Activated gamma-delta T cell treated with anti-CD3 and anti-CD28 coated beads, Interleukin-2, amount 50 U/mL, for 16 hours (primary cell): ENCODE results near the gene ZNF280A.

Experiments used
- DNase-seq: peaks from one replicate; pipeline ENCODE4 v3.0.0-alpha.2; 2020; ENCODE audit warnings: low read depth

ZNF280A gene, protein sequence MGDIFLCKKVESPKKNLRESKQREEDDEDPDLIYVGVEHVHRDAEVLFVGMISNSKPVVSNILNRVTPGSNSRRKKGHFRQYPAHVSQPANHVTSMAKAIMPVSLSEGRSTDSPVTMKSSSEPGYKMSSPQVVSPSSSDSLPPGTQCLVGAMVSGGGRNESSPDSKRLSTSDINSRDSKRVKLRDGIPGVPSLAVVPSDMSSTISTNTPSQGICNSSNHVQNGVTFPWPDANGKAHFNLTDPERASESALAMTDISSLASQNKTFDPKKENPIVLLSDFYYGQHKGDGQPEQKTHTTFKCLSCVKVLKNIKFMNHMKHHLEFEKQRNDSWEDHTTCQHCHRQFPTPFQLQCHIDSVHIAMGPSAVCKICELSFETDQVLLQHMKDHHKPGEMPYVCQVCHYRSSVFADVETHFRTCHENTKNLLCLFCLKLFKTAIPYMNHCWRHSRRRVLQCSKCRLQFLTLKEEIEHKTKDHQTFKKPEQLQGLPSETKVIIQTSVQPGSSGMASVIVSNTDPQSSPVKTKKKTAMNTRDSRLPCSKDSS

DNA sequence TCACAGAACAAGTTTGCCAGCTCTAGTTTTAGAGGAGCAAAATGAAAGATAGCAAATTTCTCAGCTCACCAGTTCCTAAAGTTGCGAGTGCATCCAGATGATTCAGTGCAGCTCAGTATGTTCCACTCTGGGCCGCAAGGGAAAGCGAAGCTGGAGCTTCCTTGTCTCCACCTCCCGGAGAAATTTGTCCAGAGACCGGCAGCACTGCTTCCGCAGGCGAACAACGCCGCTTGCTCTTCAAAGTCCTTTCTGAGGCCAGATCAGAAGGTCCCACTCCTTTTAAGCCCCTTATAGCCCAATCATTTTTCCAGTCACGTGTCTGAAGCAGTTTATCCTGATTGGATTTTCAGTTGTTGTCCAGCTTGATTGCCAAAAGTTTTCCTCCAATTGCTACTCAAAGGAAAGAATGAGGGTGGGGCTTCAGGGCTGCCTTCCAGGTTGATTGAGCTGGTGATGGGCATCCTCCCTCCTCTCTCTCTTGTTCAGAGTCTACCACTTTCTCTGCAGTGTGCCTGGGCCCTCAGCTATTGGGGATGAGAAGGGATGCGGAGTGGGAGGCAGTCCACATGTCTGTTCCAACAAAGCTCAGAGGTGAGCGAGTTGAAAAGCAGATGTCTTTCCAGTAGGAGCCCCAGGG is at the start of gene ZNF280A:
Gene ZNF280A, minus strand, starts transcription at position 251 of the 637 bp plus-strand sequence. CDS start 4,640 bp downstream, outside the sequence.
- DNase-seq, result no peak

DNA sequence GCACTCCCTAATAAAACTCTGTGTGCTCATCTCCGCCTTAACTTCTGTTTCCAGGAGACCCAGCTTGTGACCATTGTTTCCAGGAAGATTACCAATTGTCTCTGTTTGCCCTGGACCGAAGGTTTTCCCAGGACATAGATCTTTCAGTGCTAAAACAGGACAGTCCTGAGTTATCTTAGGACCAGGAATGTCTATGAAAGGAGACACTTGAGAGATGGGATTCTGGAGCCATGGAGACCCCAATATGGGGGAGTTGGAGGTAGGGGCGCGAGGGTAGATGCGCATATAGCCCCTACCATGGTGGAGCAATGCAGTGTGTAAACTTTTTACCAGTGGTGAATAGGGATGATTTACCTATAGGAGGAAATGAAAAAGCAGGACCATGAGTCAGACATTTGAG is 49.1 kb upstream of the ZNF280A start:
- no peak for DNase-seq

DNA sequence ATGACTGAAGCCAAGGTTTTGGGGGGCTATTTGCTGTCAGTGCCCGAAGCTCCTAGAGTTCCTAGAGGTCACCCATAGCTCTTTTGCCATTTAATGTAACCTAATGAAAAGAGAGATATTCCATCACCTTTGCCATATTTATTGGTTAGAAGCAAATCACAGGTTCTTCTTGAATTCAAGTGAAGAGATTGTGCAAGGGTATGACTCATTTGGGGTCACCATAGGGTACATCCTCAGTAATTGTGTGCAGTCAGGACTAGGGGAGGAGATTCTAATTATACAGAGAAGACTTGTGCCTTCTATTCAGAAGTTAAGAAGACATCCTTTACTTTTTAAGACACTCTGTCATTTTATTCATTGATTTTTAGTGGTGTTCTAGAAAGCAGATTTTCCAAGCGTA is 45.9 kb upstream of the ZNF280A start:
- no peak for DNase-seq

DNA sequence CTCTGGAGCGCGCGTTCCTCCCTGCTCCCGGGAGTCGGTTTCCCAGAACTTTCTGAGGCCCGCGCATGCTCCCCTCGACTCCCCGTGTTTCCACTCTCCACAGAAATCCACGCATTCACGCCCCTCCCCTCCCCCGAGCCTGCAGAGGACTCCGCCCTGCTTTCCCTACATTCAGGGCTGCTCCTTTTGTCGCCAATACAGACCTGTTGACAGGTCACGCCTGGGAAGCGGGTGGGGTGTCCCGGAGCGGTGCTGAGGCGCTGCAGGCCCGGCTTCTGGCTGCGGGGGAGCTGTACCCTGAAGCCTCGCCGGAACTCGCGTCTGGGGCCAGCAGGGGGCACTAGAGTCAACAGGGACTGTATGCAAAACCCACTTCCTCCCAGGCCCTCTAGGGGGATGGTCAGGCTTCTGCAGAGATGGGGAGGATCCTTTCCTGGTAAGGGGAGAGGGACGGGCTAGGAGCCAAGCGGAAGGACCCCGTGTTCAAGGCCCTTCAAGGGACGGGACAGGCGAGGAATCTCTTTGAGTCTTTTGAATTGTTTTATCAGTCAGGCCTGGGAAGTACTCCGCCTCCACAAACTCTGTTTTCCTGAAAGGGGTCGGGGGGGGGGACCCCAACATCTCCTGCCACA is 39.0 kb upstream of the ZNF280A start, which contains the start of gene PRAME:
Gene PRAME, minus strand, starts transcription at position 294 of the 632 bp plus-strand sequence. CDS start 2,433 bp downstream, outside the sequence.
- DNase-seq, result peak; percentile 40

DNA sequence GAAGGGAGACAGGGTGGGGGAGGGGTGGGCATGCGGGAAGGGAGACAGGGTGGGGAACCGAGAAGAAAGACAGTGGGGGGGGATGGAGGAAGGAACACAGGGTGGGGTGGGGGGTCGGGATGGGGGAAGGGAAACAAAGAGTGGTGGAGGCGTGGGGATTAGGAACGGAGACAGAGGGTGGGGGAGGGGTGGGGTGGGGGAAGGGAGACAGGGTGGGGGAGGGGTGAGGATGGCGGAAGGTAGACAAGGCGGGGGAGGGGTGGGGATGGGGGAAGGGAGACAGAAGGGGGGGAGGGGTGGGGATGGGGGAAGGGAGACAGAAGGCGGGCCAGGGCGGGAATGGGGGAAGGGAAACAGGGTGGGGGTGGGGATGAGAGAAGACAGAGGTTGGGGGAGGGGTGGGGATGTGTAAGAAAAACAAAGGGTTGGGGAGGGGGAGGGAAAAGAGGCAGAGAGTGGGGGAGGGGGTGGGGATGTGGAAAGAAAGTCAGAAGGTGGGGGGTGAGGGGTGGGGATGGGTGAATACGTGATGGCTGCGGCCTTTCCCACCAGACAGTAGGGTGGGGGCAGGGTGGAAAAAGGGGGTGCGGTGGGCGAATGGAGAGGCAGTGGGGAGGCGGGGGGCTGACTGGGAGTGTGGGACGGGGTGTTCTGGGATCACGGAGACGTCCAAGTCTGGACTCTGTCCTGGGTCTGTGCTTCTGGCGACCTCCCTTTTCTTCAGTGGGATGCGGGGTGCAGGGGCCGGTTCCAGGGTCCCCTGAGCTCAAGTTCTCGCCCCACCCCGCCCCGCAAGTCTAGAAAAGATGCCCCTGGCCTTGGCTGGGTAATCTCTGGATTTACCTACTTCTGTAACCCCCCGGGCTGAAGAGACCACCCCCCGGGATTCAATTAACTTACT is 38.3 kb upstream of the ZNF280A start:
- DNase-seq, result no peak

DNA sequence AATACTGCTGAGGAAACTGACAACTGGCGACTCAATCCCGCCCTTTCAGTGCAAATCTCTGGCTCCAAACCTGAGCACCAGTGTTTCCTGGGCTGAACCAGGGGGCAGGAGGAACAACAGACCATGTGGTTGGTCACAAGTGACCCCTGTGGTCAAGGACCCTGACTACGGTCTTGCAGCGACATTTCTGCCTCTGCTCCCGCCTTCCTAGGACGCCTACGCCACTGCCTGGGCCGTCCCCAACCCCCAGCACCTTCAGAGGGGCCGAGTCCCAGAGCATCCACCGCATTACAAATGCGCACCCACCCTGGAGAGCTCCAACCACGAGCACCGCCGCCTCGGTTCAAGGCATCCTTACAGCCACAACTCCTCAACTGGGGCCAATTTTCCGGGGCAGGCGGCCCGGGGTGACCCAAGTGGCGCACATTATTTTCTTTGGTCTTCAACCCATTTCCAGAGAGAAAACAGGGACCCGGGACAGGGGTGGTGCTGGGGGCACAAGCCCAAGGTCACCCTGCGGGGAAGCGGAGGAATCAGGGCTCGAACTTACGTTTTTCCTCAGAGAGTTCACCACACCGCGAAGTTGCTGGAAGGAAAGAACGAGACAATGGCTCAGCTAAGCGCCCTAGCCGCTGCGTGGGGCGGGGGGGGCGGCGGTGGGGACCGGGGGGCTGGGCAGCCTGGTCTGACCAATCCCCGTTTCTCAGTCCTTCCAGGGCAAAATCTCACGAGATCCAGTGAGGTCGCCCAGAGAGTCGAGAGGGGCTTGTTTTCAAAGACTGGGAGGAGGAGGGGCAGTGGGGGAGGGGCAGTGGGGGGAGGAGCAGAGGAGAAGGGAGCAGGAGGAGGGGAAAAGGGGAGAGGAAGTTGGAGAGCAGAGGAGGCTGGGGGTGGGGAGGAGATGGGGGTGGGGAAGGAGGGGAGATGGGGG is 37.2 kb upstream of the ZNF280A start:
- DNase-seq, result no peak

DNA sequence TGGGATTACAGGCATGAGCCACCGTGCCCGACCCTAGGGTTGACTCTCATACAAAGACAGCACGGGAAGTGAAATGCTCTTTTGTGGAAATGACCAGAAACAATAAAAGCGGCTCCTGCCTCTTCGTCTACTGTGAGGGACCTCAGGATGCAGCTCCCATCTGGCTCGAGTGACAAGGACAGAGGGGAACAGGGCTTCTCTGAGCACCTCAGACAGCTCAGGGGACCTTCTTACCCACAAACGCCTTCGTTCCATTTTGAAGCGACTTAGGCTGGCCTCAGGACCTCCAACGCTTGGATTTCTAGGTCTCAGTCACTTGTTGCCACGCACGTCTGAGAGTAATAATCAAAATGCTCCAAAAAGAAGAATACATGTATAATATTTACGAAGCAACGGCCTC is 36.5 kb upstream of the ZNF280A start:
- DNase-seq, result no peak

DNA sequence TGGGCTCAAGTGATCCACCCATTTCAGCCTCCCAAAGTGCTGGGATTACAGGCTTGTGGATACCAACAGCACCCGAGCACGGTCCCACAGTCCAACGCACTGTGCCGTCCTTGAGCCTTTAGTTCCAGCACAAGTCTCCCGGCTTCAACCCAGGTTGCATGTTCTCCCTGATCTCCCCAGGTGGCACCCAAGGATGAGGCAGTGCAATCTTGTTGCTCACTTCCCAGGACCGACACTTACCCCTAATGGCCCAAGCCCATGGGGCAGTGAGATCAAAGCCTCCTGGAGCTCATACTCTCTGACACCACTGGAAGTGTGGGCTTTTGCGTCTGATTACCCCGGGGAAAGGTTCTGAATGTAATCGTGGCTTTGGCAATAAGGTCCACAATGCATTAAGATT is 35.5 kb upstream of the ZNF280A start:
- no peak for DNase-seq

DNA sequence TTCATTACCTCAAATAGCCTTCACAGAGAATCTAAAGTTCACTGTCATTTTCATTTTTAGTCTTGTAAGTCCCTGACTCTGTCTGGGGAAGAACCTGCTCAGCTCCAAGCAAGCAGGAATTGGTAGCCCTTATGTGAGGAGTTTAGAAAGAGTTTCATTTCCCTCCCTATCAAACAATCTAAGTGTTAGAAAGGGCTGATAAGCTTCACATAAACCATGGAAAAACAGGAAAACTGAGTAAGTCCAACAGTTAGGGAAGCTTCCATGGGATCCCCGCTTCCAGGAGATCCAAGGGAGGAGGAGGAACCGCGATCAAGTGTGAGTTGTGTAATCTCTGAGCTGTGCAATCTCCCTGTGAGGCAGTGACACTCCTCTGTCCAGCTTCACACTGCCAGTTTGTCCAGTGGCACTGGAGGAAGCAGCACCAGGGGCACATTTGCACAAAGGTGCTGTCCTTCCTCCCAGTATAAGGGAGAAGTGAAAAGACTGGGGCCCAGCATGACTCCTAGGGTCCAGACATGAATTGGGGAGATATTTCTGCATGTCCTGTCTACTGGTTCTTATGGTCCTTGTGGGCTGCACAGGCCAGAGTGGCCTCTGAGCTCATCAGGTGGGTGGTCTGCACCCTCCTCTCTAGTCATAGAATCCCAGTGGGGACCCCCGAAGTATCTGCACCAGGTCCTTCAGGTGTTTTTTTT is 34.7 kb upstream of the ZNF280A start:
- DNase-seq, result no peak

DNA sequence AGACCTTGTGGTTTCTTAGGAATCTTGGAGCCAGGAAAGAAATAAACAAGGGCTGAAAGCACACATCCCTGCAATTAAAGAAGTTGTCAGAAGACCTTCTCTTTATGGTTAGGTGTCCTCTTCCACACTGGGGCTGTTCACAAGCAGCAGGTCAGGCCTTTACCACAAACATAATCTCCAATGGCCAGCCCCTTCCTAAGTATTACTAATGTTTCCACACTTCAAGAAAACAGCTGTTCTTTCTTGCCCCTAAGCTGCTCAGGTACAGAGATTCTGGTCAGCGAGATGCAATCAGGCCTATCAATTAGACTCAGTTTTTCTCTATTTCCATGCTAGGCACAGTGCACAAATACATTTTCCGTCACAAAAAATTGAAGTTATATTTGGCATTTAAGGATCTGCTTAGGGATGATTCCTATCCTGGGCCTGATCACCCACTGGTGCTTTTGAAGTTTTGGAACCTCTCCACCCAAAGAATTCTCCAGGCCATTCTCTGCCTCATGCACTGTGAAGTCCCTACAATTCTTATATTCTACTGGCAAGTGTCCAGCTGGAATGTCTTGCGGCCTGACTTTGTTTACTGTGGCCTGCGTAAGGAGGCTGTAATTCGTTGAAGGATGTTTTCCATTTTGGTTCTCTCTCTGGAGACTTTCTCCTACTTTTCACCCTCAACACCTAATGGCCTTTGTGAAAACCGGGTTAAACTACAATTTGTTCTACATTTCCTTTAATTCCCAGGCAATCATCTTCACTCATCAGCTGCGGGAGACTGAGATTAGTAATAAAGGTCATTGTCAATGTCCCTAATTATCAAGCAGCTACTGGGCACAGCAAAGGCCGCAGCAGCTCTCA is 33.9 kb upstream of the ZNF280A start:
- DNase-seq, result no peak

DNA sequence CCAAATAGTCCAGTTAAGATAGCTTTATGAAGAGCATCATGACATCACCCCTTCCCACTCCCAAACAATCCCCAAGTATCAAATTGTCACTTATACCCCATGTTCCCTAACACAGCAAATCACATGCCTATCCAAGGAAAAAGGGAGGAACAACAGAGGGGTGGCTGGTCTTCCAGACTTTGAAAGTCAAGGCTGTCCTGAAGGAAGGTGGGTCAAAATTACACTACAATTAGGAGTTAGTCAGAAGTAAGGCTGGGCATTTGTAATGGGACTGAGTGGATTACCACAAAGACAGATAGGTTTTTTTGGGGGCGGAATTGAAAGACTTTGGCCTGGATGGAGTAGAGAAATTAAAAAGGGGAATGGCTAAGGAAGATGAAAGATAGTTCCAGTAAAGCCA is 33.1 kb upstream of the ZNF280A start:
- DNase-seq, result no peak

DNA sequence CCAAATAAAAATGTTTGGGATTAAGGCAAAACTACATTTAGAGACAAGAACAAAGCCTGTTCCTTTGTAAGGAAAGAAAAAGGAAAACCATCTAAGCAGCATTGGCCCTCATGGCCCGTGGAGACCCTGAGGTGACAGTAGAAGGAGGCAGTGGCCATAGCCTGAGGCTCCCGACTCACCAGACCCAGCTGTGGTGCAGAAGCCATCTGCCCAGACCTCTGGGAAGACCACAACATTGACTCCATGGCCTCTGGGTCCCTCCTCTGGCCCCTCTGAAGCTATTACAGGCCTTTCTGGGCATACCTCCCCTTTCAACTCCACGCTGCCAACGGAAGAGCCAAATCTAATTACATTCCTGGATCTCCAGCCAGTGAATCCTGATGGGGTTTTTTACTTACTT is 32.6 kb upstream of the ZNF280A start:
- no peak for DNase-seq

DNA sequence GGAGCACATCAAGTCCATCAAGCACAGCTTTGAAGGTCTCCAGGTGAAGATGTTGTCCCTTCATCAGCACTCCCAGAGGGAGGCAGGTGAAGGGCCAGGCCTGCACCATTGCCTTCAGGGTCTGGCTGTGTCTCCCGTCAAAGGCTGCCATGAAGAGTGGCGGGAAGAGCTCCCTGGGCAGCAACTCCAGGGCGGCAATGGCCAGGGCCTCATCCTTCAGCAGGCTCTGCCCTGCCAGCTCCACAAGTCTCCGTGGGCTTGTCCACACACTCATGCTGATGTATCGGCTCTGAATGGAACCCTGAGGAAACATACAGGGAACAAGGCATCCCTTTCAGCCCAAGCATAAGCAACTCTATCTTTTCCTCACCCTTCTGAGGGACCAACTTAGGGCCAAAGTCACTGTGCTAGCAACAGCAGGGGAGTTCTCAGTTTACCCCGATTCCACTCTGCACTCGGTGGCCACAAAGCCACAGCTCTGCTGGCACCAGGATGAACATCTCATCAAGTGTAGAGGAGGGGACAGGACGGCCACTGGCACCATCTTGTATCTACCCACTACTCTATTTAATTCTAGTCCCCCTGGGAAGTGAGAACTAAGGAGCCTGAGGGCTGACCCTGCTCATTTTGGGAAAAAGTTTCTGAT is 30.8 kb upstream of the ZNF280A start:
- DNase-seq, result no peak

DNA sequence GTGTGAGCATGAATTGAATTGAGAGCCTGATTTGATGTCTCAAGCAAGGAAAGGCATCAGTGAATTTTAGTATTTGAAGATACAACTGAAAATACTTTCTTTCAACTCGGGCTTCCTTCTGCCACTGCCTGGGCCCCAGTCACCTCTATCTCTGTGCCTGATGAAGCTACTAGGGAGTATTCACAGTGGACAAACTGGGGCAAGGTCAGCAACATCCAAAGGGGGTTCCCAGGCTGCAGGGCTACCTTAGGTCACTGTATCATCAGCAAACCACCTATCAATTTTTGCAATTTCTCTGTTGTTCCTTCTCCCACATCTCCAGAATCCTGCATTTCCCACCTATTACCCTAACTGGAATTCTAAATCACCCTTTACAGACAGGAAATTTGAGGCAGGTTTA is 28.8 kb upstream of the ZNF280A start:
- no peak for DNase-seq

DNA sequence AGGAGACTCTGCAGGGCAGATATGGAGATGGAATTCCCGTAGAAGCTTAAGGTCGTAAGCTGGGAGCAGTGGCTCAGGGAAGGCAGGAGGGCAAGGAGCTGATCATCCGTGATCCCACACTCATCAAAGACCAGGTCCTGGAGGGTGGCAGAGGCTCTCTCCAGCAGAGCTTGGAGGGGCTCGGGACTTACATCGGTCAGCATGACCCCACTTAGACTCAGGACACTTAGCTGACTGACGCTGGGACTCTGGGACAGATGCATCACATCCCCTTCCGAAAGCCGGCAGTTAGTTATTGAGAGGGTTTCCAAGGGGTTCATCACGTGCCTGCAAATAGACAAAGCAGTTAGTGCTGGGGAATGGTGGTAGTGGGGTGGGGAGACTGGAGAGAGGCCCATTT is 28.2 kb upstream of the ZNF280A start:
- DNase-seq, result no peak

DNA sequence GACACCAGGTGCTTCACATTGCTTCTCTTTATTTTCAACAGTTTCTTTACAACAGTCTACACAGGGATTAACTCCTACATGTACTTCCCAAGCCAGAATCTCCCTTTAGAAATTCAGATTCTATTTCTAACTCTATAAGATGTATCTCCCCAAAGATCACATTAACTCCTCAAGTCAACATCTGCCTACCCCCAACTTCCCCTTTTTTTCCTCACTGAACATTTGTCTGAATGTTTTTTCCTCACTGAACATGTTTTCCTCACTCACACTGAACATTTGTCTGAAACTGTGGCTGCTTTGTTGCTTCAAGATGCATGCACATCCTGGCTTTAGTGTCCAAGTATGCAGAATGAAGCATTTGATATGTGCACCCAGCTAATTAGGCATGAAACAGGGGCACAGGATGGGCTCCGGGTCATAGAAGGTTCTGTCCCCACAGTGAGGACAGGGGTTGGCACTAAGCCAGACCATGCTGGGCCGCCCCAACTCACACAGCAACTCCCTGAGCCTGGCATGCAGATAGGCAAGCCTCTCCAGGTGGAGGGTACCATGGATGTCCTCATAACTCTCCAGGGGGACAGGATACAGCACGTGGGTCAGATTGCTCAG is 27.7 kb upstream of the ZNF280A start:
- DNase-seq, result no peak

DNA sequence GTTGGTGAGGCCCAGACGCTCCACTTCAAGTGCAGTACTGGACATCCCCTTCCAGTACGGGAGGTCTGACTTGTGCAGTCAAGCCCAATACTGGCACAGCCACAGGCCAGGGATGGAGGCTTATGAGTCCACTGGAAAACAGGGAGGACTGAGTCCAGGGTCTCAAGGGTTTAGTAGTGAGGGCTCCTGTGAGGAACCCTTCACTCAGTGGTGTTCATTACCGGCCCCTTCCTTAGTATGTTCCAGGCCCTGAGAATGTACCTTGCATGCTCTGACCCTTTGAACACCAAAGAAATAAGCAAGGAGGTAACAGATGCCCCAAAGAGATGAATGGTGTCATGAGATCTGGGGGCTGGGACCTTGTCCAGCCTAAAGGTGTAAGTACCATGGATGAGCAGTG is 27.2 kb upstream of the ZNF280A start:
- DNase-seq, result no peak

DNA sequence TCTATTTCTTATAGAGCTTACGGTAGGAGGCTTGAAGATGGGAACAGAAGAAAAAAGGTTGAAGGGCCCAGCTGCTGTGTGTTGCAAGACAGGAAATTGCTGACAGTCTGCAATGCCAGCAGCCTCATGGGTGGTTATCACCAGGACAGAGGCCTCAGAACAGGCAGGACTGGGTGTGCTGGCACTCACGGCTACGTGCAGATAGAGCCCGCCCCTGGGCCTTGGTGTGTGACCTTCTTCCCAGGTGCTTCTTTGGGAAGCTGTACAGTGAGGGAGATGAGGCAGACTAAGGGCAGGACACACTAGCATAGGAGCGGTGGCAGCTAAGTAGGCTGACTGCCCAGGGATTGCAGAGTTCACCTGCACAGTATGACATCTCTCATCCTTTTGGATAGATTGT is 26.4 kb upstream of the ZNF280A start:
- no peak for DNase-seq
